A549 (cell line): ENCODE measurements around the gene TMEM115. TPM values are rescaled to one million over a fixed set of nuclear protein-coding genes. Genes with fewer than 3 reads are reported as not detected.

Experiments
- ATAC-seq, 2 experiments: fragments of 200-7000 bp in 1 of 2; fragments of >200 bp in 1 of 2; cut with Nextera tagmentation in 1 of 2; cut with Tn5 transposase in 1 of 2; 3 replicates each; pipeline versions ENCODE4 v1.8.0 to v1.9.1; 2018 to 2020; ENCODE audit warnings: mild to moderate bottlenecking in 1 of 2, moderate library complexity in 1 of 2
- CTCF ChIA-PET: fragments of 300-600 bp; sonication (Branson Sonifier 250); formaldehyde crosslinking; extraction: SDS; loops from one replicate; lab custom pipeline; 2021; ENCODE audit warnings: antibody characterized with exemption, inconsistent platforms; lab: Yijun Ruan, JAX
- POLR2A ChIA-PET: fragments of 350-600 bp; formaldehyde crosslinking; extraction: SDS; loops from one replicate; lab custom pipeline; 2021; ENCODE audit warnings: antibody characterized with exemption, inconsistent platforms; lab: Yijun Ruan, JAX
- DNase-seq, 2 experiments: peaks; one replicate each; pipeline versions ENCODE4 v3.0.0 to v3.0.0-alpha.2; 2011 to 2016; ENCODE audit warnings: low read depth in 1 of 2, low spot score in 1 of 2
- FAIRE-seq: peaks from 2 replicates; lab custom pipeline; 2011; peaks lifted over from hg19 to GRCh38; lab: Jason Lieb, UNC
- H3K27ac ChIP-seq, 2 experiments: fragments of >200 bp; sonication (Bioruptor Twin); formaldehyde crosslinking; 3 replicates each; pipeline ENCODE4 v1.5.1; 2016 to 2017
- H3K4me1 ChIP-seq: fragments of >200 bp; sonication (Bioruptor Twin); formaldehyde crosslinking; 3 replicates; pipeline ENCODE4 v1.6.1; 2016
- H3K4me2 ChIP-seq: fragments of >200 bp; sonication (Bioruptor Twin); formaldehyde crosslinking; 3 replicates; pipeline ENCODE4 v1.6.1; 2016
- H3K4me3 ChIP-seq: fragments of >200 bp; sonication (Bioruptor Twin); formaldehyde crosslinking; 3 replicates; pipeline ENCODE4 v1.5.1; 2016
- H3K9me3 ChIP-seq: fragments of >200 bp; sonication (Bioruptor Twin); formaldehyde crosslinking; 3 replicates; pipeline ENCODE4 v1.6.1; 2016
- ATOH8 ChIP-seq: fragments of 250-450 bp; sonication (Bioruptor Pico); IDR thresholded peaks from 2 replicates; pipeline ENCODE4 v1.5.0; 2020; ENCODE audit warnings: low read depth, mild to moderate bottlenecking, moderate library complexity
- BCL3 ChIP-seq: fragments of >200 bp; sonication (Bioruptor Twin); formaldehyde crosslinking; IDR thresholded peaks from 3 replicates; pipeline ENCODE4 v1.6.1; 2016
- CTCF ChIP-seq: fragments of >200 bp; sonication (Bioruptor Twin); formaldehyde crosslinking; IDR thresholded peaks from 3 replicates; pipeline ENCODE4 v1.5.1; 2016
- EHF ChIP-seq: fragments of 250-450 bp; sonication (Bioruptor Pico); IDR thresholded peaks from 2 replicates; pipeline ENCODE4 v1.5.0; 2020; ENCODE audit warnings: mild to moderate bottlenecking
- EHMT2 ChIP-seq: fragments of 200-600 bp; sonication (generic); IDR thresholded peaks from 2 replicates; pipeline ENCODE4 v1.6.1; 2016; ENCODE audit warnings: antibody characterized with exemption, low read depth, mild to moderate bottlenecking, moderate library complexity
- EP300 ChIP-seq, 2 experiments: fragments of >200 bp; sonication (Bioruptor Twin); formaldehyde crosslinking; IDR thresholded peaks; 2 replicates in 1 of 2; 3 replicates in 1 of 2; pipeline ENCODE4 v1.6.1; 2016 to 2017
- ESRRA ChIP-seq: fragments of 150-350 bp; IDR thresholded peaks from 2 replicates; pipeline ENCODE4 v1.6.1; 2014; ENCODE audit warnings: mild to moderate bottlenecking, low read length, borderline replicate concordance
- FOXS1 ChIP-seq: fragments of 250-450 bp; sonication (Bioruptor Pico); IDR thresholded peaks from 2 replicates; pipeline ENCODE4 v1.5.0; 2020; ENCODE audit warnings: mild to moderate bottlenecking, moderate library complexity
- GATA3 ChIP-seq: IDR thresholded peaks from 2 replicates; pipeline ENCODE4 v1.6.1; 2012; ENCODE audit warnings: borderline replicate concordance
- JUNB ChIP-seq: fragments of >200 bp; sonication (Bioruptor Twin); formaldehyde crosslinking; IDR thresholded peaks from 2 replicates; pipeline ENCODE4 v1.6.1; 2016
- KDM1A ChIP-seq: fragments of 200-600 bp; sonication (generic); IDR thresholded peaks from 2 replicates; pipeline ENCODE4 v1.6.1; 2016; ENCODE audit warnings: low read depth, mild to moderate bottlenecking
- MAFK ChIP-seq: fragments of 450-650 bp; IDR thresholded peaks from 2 replicates; pipeline ENCODE4 v1.6.1; 2014; ENCODE audit not compliant: partially characterized antibody
- MAX ChIP-seq: IDR thresholded peaks from 2 replicates; pipeline ENCODE4 v1.6.1; 2012
- NPAS2 ChIP-seq: fragments of 250-450 bp; sonication (Bioruptor Pico); IDR thresholded peaks from 2 replicates; pipeline ENCODE4 v1.8.0; 2022; ENCODE audit warnings: mild to moderate bottlenecking, moderate library complexity, borderline replicate concordance
- PHF8 ChIP-seq: fragments of 200-600 bp; sonication (generic); IDR thresholded peaks from 2 replicates; pipeline ENCODE4 v1.6.1; 2016; ENCODE audit warnings: low read depth, mild to moderate bottlenecking, antibody characterized with exemption, moderate library complexity, borderline replicate concordance
- RARB ChIP-seq: fragments of 250-450 bp; sonication (Bioruptor Pico); IDR thresholded peaks from 2 replicates; pipeline ENCODE4 v1.8.0; 2021; ENCODE audit warnings: mild to moderate bottlenecking, moderate library complexity
- REST ChIP-seq: fragments of 200-600 bp; sonication (generic); IDR thresholded peaks from 2 replicates; pipeline ENCODE4 v1.6.1; 2016; ENCODE audit warnings: antibody characterized with exemption, mild to moderate bottlenecking, moderate library complexity
- TP53 ChIP-seq: fragments of 250-450 bp; sonication (Bioruptor Pico); IDR thresholded peaks from 2 replicates; pipeline ENCODE4 v1.5.0; 2021; ENCODE audit warnings: mild to moderate bottlenecking, moderate library complexity
- ZC3H11A ChIP-seq: fragments of 450-650 bp; IDR thresholded peaks from 2 replicates; pipeline ENCODE4 v1.6.1; 2014; ENCODE audit warnings: antibody characterized with exemption, mild to moderate bottlenecking
- WGBS: methylation state at CpG from one replicate; pipeline ENCODE4 v1.1.6; 2017; ENCODE audit errors: missing lambda C conversion rate; 5-methylcytosine and 5-hydroxymethylcytosine counted together
- polyA plus RNA-seq, 4 experiments: library from polyadenylated mRNA; depleted of rRNA in 3 of 4; stranded (reverse); fragments of >200 nt; fragmentation: RNase III in 1 of 4; extraction: RNeasy Plus Mini Kit Qiagen cat#74134 plus additional on column Dnase treatment in 1 of 4; gene quantifications; 2 replicates in 3 of 4; 3 replicates in 1 of 4; pipeline ENCODE4 v1.2.3, GENCODE V29; 2011 to 2017

Gene TMEM115
- polyA plus RNA-seq, 2 of the 4 experiments (the other 2 are of a cell fraction): 17.4 to 26.8 TPM

- TF ChIP-seq KDM1A (no peak), EHMT2 (no peak), FOXS1 (CRISPR knock-in tag) (no peak), PHF8 (no peak), GATA3 (no peak), NPAS2 (CRISPR knock-in tag) (no peak), ATOH8 (CRISPR knock-in tag) (no peak), EHF (CRISPR knock-in tag) (no peak), CTCF (no peak), ZC3H11A (no peak), RARB (CRISPR knock-in tag) (no peak), JUNB (no peak), MAX (no peak), REST (no peak), ESRRA (no peak), MAFK (no peak)
- TF ChIP-seq, all 56 proteins: peak for 0
- no peak within 1 kb of the TSS for H3K27ac ChIP-seq
These were observed 18.6 kb downstream of the TMEM115 start, which contains the start of gene RASSF1 for GRCh38 chr3:50340448-50341329. Gene RASSF1 (minus strand): TSS chr3:50340836. CDS start chr3:50340805, 31 bp downstream.

GRCh38 chr3:50340147-50340447 is 19.2 kb downstream of the TMEM115 start:
- Histone ChIP-seq H3K27ac (no peak overlapping the region), H3K9me3 (no peaks in the 10 kb centered on the region), H3K4me1 (peaks cover 16% of the 10 kb centered on the region), H3K4me2 (no peak overlapping the region), H3K4me3 (no peak overlapping the region)
- ChIA-PET CTCF (no interaction called here), POLR2A (no interaction called here)
- DNase-seq (no peak), ATAC-seq (no peak), FAIRE-seq (no peak)
- TF ChIP-seq BCL3: no peak
- TF ChIP-seq EP300 (IDR thresholded peaks at IDR 0.05): no peak
- TF ChIP-seq TP53 (CRISPR knock-in tag): no peak
- WGBS: 88% methylated on average over 9 of the region's 9 CpGs

More at GRCh38 chr3:50340448-50341329, 18.6 kb downstream of the TMEM115 start, which contains the start of gene RASSF1:
- 87% methylated on average over 22 of the region's 85 CpGs for WGBS
- CTCF ChIA-PET: interaction anchor here (1.1 kb wide), 1 partner anchor 19 kb away, joined by 3 read pairs; no protein-coding TSS in a partner anchor
- no peak within 1 kb of the TSS for H3K4me3 ChIP-seq
- DNase-seq: no peak
- no peak within 1 kb of the TSS for H3K4me2 ChIP-seq
- peaks cover 10% of the 10 kb centered on the region for H3K4me1 ChIP-seq
- no peak for ATAC-seq
- POLR2A ChIA-PET: no interaction called here
- FAIRE-seq: no peak
- no peaks in the 10 kb centered on the region for H3K9me3 ChIP-seq
